ENCODE data around the gene CCL17. TPM values are rescaled to one million over a fixed set of nuclear protein-coding genes. Genes with fewer than 3 reads are reported as not detected.

CCL17 gene
- total and polyA plus RNA-seq, 10 of the 15 experiments (the other 5 are each of a cell fraction or from before 2014, with no cell fraction given): 1.2 to 84.9 (median 34.2) TPM

GRCh38 chr16:57462209-57462977, 57.8 kb downstream of the CCL17 start, which contains the start of gene POLR2C:
POLR2C (plus strand) TSS chr16:57462679; CDS start chr16:57462725, 46 bp downstream.
- BruUV-seq (replicated peaks): no TSS peak
- SMC1A ChIA-PET (ENCODE audit: uncharacterized antibody, unreplicated experiment): interaction anchor here (0.7 to 2.3 kb wide), 6 partner anchors 12 to 186 kb away, joined by 3 to 9 read pairs (median 3); no protein-coding TSS in a partner anchor
- Histone ChIP-seq H2AFZ (ENCODE audit: control insufficient read depth, low read depth, low read length) (peak within 1 kb of the TSS; percentile 83), H3K27me3 (replicated peaks in 1 of 2; ENCODE audit: control insufficient read depth in 2 of 2, insufficient read depth in 2 of 2, low read length in 1 of 2) (no peaks in the 10 kb centered on the region), H3K4me2 (ENCODE audit: control insufficient read depth, insufficient read depth) (peak within 1 kb of the TSS; percentile 93), H3K4me1 (ENCODE audit: control insufficient read depth, insufficient read depth, low read length) (peaks cover 7% of the 10 kb centered on the region), H3K9me3 (replicated peaks; ENCODE audit: control insufficient read depth, insufficient read depth, low read length) (no peaks in the 10 kb centered on the region), H3K79me2 (ENCODE audit: control insufficient read depth, insufficient read depth, low read length) (peaks cover 18% of the 10 kb centered on the region), H3K9ac (ENCODE audit: control insufficient read depth, insufficient read depth, low read length) (peak within 1 kb of the TSS; percentile 86), H3K4me3 (peak within 1 kb of the TSS; percentile 98), H4K20me1 (ENCODE audit: control insufficient read depth, insufficient read depth) (no peaks in the 10 kb centered on the region), H3K36me3 (ENCODE audit: control insufficient read depth in 2 of 2, insufficient read depth in 2 of 2, low read length in 1 of 2) (peaks cover 12 to 33% of the 10 kb centered on the region in 2 experiments), H3K27ac (ENCODE audit: control insufficient read depth, insufficient read depth) (peak within 1 kb of the TSS; percentile 64)
- intact Hi-C loops (cut with micrococcal nuclease; ENCODE audit: unreplicated experiment) (loop anchor here (1.0 to 5.0 kb wide), 2 partner anchors 55 to 162 kb away; no protein-coding TSS in a partner anchor), in situ Hi-C loops (cut with MboI) (no loop called here)
- POLR2A ChIA-PET: interaction anchor here (0.6 to 4.5 kb wide), 6 partner anchors 13 to 849 kb away, joined by 3 to 14 read pairs (median 3); partner anchors contain the start of genes CIAPIN1 and COQ9
- CTCF ChIA-PET: interaction anchor here (0.6 to 7.0 kb wide), 23 partner anchors 9 to 275 kb away, joined by 3 to 51 read pairs (median 5); partner anchors contain the start of genes CIAPIN1, COQ9 and DOK4
- ATAC-seq: peak; percentile 98
- whole genome bisulfite sequencing (ENCODE audit: insufficient coverage, insufficient replicate concordance, low lambda C conversion rate, missing lambda C conversion rate): under 1% methylated on average over 47 of the region's 47 CpGs
- RAD21 ChIA-PET (ENCODE audit: unreplicated experiment): interaction anchor here (0.7 to 1.8 kb wide), 6 partner anchors 14 to 84 kb away, joined by 3 to 6 read pairs (median 4); partner anchors contain the start of genes CIAPIN1 and COQ9
- DNase-seq (ENCODE audit: low read depth, low spot score): peak; percentile 37
- FAIRE-seq: peak; percentile 93
- TF ChIP-seq, protein P1, sequence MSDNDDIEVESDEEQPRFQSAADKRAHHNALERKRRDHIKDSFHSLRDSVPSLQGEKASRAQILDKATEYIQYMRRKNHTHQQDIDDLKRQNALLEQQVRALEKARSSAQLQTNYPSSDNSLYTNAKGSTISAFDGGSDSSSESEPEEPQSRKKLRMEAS (IDR thresholded peaks at IDR 0.05; ENCODE audit: low read depth, low read length): no peak
- TF ChIP-seq ZNF207 (IDR thresholded peaks at IDR 0.05; ENCODE audit: borderline replicate concordance) (peak; percentile 48; the same call in 1 of the 2 replicates), CEBPB (IDR thresholded peaks at IDR 0.05; ENCODE audit: borderline replicate concordance in 1 of 2, low read depth in 2 of 2, low read length in 2 of 2) (no peak), GABPA (IDR thresholded peaks at IDR 0.05; ENCODE audit: low read depth) (peak; percentile 96), CBFB (IDR thresholded peaks at IDR 0.05; ENCODE audit: low read depth) (peak; percentile 88), HCFC1 (IDR thresholded peaks at IDR 0.05; ENCODE audit: low read length) (peak; percentile 78), HDAC2 (IDR thresholded peaks at IDR 0.05) (no peak), SRF (IDR thresholded peaks at IDR 0.05; ENCODE audit: low read depth in 2 of 2, low read length in 2 of 2) (0 out of 4 replicates have a peak, but pooled peaks of 1 of the 2 experiments have one; percentile 23), ZNF622 (IDR thresholded peaks at IDR 0.05) (no peak), POU2F2 (IDR thresholded peaks at IDR 0.05; ENCODE audit: borderline replicate concordance, low read depth, low read length) (peak; percentile 92; the same call in 2 of the 3 replicates), ZBED1 (IDR thresholded peaks at IDR 0.05; ENCODE audit: borderline replicate concordance) (peak; percentile 56; the same call in 1 of the 2 replicates), NR2C2 (IDR thresholded peaks at IDR 0.05; ENCODE audit: borderline replicate concordance, control insufficient read depth, insufficient read length, low read depth) (no peak), SUZ12 (IDR thresholded peaks at IDR 0.05; ENCODE audit: unreplicated experiment) (no peak), SREBF2 (IDR thresholded peaks at IDR 0.05; ENCODE audit: low read length) (peak; percentile 49; the same call in 1 of the 2 replicates), USF2 (IDR thresholded peaks at IDR 0.05; ENCODE audit: borderline replicate concordance, low read depth, low read length) (no peak), SPI1 (IDR thresholded peaks at IDR 0.05; ENCODE audit: borderline replicate concordance, insufficient read depth, low read depth, low read length) (peak; percentile 15; the same call in 1 of the 2 replicates)
- TF ChIP-seq, protein P2, sequence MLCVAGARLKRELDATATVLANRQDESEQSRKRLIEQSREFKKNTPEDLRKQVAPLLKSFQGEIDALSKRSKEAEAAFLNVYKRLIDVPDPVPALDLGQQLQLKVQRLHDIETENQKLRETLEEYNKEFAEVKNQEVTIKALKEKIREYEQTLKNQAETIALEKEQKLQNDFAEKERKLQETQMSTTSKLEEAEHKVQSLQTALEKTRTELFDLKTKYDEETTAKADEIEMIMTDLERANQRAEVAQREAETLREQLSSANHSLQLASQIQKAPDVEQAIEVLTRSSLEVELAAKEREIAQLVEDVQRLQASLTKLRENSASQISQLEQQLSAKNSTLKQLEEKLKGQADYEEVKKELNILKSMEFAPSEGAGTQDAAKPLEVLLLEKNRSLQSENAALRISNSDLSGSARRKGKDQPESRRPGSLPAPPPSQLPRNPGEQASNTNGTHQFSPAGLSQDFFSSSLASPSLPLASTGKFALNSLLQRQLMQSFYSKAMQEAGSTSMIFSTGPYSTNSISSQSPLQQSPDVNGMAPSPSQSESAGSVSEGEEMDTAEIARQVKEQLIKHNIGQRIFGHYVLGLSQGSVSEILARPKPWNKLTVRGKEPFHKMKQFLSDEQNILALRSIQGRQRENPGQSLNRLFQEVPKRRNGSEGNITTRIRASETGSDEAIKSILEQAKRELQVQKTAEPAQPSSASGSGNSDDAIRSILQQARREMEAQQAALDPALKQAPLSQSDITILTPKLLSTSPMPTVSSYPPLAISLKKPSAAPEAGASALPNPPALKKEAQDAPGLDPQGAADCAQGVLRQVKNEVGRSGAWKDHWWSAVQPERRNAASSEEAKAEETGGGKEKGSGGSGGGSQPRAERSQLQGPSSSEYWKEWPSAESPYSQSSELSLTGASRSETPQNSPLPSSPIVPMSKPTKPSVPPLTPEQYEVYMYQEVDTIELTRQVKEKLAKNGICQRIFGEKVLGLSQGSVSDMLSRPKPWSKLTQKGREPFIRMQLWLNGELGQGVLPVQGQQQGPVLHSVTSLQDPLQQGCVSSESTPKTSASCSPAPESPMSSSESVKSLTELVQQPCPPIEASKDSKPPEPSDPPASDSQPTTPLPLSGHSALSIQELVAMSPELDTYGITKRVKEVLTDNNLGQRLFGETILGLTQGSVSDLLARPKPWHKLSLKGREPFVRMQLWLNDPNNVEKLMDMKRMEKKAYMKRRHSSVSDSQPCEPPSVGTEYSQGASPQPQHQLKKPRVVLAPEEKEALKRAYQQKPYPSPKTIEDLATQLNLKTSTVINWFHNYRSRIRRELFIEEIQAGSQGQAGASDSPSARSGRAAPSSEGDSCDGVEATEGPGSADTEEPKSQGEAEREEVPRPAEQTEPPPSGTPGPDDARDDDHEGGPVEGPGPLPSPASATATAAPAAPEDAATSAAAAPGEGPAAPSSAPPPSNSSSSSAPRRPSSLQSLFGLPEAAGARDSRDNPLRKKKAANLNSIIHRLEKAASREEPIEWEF (IDR thresholded peaks at IDR 0.05; ENCODE audit: insufficient replicate concordance, low read depth, low read length): no peak
